GM21447 (cell line): ENCODE data around the gene NAT14.

Experiments used
- ATAC-seq: cut with Tn5 transposase; IDR thresholded peaks from one replicate; pipeline ENCODE4 v1.9.1; 2021; ENCODE audit not compliant: unreplicated experiment

Gene NAT14

GRCh38 chr19:55500368-55500952 is 15.5 kb downstream of the NAT14 start:
- no peak for ATAC-seq

- ATAC-seq = no peak
Observed at GRCh38 chr19:55502197-55502952, 17.4 kb downstream of the NAT14 start.

- no peak for ATAC-seq
Observed at GRCh38 chr19:55503157-55503501, 18.1 kb downstream of the NAT14 start.

GRCh38 chr19:55503502-55504251 is 18.7 kb downstream of the NAT14 start:
- peak; percentile 91 for ATAC-seq

GRCh38 chr19:55504252-55504603 is 19.2 kb downstream of the NAT14 start:
- no peak for ATAC-seq

GRCh38 chr19:55504981-55505380 is 20.0 kb downstream of the NAT14 start:
- no peak for ATAC-seq

GRCh38 chr19:55508120-55508519 is 23.1 kb downstream of the NAT14 start:
- ATAC-seq = no peak

- ATAC-seq = peak; percentile 98
Observed at GRCh38 chr19:55516878-55517620, 32.1 kb downstream of the NAT14 start.

GRCh38 chr19:55519451-55520311 is 34.7 kb downstream of the NAT14 start:
- no peak for ATAC-seq

- ATAC-seq = no peak
Observed at GRCh38 chr19:55520691-55521292, 35.8 kb downstream of the NAT14 start.

- no peak for ATAC-seq
Observed at GRCh38 chr19:55525289-55526101, 40.5 kb downstream of the NAT14 start.

- ATAC-seq = no peak
Observed at GRCh38 chr19:55526216-55527196, 41.5 kb downstream of the NAT14 start.

GRCh38 chr19:55527197-55528029 is 42.4 kb downstream of the NAT14 start:
- ATAC-seq = no peak

GRCh38 chr19:55528030-55528803 is 43.2 kb downstream of the NAT14 start:
- ATAC-seq = no peak

- ATAC-seq = no peak
Observed at GRCh38 chr19:55529636-55530234, 44.7 kb downstream of the NAT14 start.

- no peak for ATAC-seq
Observed at GRCh38 chr19:55530996-55531395, 46.0 kb downstream of the NAT14 start.
